ENCODE data around the gene FRAS1.
"Not testable (repeated sequence)": the region's sequence is repeated elsewhere in the genome, so short reads cannot be mapped to it uniquely, and the experiment has no call there.

The FRAS1 gene, protein sequence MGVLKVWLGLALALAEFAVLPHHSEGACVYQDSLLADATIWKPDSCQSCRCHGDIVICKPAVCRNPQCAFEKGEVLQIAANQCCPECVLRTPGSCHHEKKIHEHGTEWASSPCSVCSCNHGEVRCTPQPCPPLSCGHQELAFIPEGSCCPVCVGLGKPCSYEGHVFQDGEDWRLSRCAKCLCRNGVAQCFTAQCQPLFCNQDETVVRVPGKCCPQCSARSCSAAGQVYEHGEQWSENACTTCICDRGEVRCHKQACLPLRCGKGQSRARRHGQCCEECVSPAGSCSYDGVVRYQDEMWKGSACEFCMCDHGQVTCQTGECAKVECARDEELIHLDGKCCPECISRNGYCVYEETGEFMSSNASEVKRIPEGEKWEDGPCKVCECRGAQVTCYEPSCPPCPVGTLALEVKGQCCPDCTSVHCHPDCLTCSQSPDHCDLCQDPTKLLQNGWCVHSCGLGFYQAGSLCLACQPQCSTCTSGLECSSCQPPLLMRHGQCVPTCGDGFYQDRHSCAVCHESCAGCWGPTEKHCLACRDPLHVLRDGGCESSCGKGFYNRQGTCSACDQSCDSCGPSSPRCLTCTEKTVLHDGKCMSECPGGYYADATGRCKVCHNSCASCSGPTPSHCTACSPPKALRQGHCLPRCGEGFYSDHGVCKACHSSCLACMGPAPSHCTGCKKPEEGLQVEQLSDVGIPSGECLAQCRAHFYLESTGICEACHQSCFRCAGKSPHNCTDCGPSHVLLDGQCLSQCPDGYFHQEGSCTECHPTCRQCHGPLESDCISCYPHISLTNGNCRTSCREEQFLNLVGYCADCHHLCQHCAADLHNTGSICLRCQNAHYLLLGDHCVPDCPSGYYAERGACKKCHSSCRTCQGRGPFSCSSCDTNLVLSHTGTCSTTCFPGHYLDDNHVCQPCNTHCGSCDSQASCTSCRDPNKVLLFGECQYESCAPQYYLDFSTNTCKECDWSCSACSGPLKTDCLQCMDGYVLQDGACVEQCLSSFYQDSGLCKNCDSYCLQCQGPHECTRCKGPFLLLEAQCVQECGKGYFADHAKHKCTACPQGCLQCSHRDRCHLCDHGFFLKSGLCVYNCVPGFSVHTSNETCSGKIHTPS (N-terminal part only)

GRCh38 chr4:78057135-78057599, at the start of gene FRAS1:
Gene FRAS1 (plus strand): TSS chr4:78057323. CDS start chr4:78058010, 687 bp downstream.
- DNase-seq (ENCODE audit: low read depth) = no peak

DNA sequence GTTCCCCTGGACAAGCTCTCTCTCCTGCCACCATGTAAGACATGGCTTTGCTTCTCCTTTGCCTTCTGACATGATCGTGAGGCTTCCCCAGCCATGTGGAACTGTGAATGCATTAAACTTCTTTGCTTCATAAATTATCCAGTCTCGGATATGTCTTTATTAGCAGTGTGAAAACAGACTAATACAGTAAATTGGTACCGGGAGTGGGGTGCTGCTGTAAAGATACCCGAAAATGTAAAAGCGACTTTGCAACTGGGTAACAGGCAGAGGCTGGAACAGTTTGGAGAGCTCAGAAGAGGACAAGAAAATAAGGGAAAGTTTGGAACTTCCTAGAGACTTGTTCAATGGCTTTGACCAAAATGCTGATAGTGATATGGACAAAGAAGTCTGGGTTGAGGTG, 46.1 kb upstream of the FRAS1 start:
- not testable (repeated sequence) for DNase-seq (ENCODE audit: low read depth)

- DNase-seq (ENCODE audit: low read depth) = no peak
These were observed 41.9 kb upstream of the FRAS1 start for GRCh38 chr4:78014889-78015886.

- DNase-seq (ENCODE audit: low read depth) = no peak
These were observed 38.7 kb upstream of the FRAS1 start for GRCh38 chr4:78018271-78019049.

DNA sequence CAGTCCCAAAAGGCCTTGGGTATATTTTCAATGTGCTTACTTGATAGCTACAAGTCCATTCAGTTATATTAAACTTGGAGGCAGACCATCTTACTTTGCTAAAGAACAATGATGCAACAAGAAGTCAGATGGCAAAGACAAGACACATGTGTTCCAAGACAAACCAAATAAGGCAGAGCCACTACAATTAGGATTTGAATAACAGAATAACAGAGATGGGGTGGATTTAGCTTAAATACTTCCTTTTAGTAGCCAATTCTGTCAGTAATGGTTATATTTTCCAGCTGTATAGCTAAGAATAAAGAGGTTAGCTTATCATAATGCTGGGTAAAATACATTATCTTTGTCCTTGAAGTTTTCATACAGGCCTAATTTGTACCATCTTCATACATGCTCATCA, 37.7 kb upstream of the FRAS1 start:
- DNase-seq (ENCODE audit: low read depth) = no peak

DNA sequence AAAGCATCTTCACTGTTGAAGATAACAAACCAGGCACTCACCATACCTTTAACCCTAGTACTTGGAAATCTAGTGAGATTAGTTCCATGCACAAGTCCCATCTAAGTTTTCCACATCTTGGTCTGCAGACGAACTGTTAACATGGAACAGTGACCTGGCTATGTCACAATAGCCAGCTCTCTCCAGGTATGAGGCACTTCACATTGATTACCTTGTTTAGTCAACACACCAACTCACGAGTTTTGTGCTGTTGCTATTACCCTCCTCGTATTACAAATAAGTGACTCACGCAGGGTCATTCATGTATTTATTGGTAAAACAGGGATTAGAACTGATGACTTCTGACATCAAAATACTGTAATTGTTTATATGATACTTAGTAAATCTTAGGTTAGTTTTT, 36.4 kb upstream of the FRAS1 start:
- DNase-seq (ENCODE audit: low read depth) = no peak

DNA sequence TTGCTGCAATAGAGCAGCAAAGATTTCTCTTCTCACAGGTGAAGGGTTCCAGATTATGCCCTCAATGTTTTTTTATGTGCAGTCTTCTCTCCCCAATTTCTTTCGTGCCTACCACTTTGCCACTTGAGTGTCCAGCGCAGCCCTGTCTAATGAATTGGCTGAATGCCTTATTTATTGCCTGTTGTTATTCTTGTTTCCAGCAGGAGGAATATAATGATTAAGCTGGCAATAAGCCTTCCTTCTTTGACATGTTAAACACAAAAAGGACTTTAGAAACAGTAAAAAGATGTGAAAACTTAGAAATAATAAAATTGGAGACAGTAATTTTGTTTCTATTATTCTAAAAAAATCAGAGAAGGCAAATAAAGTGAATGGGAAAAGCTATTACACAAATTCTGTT, 34.6 kb upstream of the FRAS1 start:
- no peak for DNase-seq (ENCODE audit: low read depth)

DNA sequence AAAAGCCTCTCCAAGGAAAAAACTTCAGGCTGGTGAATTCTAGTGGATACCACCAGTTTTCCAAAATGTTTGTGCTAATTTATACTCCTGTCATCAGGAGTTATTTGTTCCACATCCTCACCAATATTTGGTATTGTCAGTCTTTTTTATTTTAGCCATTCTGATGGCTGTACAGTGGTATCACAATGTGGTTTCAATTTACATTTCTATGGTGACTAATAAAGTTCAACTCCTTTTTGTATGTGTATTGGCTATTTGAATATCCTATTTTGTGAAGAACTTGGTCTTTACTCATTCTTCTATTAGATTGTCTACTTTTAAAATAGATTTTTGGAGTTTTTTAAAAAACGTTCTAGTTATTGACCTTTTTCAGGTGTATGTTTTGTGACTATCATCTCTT, 33.0 kb upstream of the FRAS1 start:
- DNase-seq (ENCODE audit: low read depth) = no peak

- DNase-seq (ENCODE audit: low read depth) = no peak
These were observed 32.5 kb upstream of the FRAS1 start for GRCh38 chr4:78024576-78025091.

- no peak for DNase-seq (ENCODE audit: low read depth)
These were observed 25.6 kb upstream of the FRAS1 start for GRCh38 chr4:78031417-78031950.

- no peak for DNase-seq (ENCODE audit: low read depth)
These were observed 24.7 kb upstream of the FRAS1 start for GRCh38 chr4:78032446-78032845.

DNA sequence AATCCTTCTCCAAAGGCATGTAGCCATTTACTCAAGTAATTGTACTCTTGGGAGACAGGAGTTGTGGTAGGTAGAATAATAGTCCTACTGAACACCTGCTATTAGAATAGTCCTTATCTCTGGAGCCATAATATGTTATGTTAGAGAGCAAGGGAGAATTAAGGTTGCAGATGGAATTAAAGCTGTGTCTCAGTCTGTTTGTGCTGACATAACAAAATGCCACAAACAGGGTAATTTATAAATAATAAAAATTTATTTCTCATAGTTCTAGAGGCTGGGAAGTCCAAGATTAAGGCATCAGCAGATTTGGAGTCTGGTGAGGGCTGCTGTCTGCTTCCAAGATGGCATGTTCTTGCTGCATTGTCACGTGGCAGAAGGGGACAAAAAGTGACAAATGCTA, 24.2 kb upstream of the FRAS1 start:
- no peak for DNase-seq (ENCODE audit: low read depth)

DNA sequence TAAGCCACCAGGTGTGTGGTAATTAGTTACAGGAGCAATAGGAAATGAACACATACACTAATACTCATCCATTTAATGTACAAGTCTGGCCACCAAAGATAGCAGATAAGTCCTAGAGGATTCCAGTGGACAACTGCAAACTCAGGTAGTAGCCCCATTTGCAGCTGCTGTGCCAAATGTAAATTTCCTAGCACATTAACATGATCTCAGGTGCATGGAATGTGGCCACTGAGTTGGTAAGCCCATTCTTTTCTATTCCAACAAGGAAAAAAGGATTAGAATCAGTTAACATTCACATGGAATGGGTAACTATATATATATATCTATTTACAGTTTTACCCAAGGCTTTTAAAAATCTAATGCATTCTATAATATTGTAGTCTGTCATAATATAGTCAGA, 23.3 kb upstream of the FRAS1 start:
- no peak for DNase-seq (ENCODE audit: low read depth)

DNA sequence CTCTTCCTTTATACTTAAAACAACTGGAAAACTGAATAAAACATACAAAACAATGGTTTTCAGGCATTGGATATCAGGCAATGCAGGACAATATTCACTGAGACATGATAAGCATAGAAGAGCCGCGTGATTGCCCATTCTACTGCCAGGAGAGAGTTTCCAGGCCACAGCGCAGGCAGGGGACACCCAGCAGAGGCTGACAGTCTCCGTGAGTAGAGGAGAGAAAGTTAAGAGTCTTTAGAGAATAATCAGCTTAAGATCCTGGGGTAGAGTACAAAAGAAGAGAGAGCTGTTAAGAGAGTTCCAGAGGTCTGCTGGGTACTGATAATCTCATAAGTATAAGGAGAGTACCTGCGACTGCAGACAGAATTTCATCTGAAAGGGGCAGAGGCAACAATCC, 18.4 kb upstream of the FRAS1 start:
- no peak for DNase-seq (ENCODE audit: low read depth)

GRCh38 chr4:78039678-78040077, 17.4 kb upstream of the FRAS1 start:
- no peak for DNase-seq (ENCODE audit: low read depth)

- no peak for DNase-seq (ENCODE audit: low read depth)
These were observed 16.7 kb upstream of the FRAS1 start for GRCh38 chr4:78040431-78040830.

DNA sequence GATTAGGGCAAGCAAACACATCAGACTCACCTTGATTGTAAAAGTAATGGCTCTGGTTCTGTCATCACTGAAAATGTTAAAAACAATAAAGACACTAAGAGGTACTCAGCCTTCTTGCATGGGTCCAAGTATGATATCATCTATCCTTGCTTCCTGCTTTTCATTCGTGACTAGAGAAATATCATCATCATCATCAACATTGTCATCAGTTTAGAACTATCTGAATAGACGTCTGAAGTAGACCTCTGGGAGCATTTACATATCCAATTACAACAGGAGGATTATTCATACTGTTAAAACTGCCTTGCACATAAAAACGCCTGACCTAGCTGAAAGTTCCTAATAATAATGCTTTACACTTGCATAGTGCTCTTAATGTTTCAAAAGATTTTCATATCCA, 9.8 kb upstream of the FRAS1 start:
- no peak for DNase-seq (ENCODE audit: low read depth)

- no peak for DNase-seq (ENCODE audit: low read depth)
These were observed 626 bp upstream of the FRAS1 start for GRCh38 chr4:78056265-78057129.

All from activated T-cell treated with anti-CD3 and anti-CD28 coated beads for 24 hours (primary cell).